Activated CD8-positive, alpha-beta memory T cell treated with anti-CD3 and anti-CD28 coated beads, Interleukin-2, amount 50 U/mL, for 48 hours (primary cell): ENCODE measurements around the gene KCNMA1.

ENCODE experiments used
- DNase-seq: peaks from one replicate; pipeline ENCODE4 v3.0.0-alpha.2; 2020

The KCNMA1 gene

DNA sequence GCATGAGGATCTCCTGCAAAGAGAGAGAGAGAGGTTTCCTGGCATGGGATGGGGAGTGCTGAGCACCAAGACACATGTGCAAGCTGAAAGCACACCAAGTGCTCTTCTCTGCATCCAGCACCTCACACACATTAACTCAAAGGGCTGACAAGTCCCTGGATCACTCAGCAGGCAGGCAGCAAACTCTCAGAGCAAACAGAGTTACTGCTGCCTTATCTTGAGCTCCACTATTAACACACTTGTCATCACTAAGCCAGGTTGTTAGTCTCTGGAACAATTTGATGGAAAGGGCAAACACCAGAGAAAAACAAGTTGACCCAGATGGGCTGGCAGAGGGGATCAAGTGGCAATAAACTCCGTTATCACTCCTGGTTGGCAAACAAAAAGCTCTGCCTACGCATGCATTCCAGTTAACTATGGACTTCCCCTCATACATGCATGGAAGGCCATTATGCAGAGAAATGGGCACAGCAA, 349.9 kb downstream of the KCNMA1 start:
- no peak for DNase-seq

DNA sequence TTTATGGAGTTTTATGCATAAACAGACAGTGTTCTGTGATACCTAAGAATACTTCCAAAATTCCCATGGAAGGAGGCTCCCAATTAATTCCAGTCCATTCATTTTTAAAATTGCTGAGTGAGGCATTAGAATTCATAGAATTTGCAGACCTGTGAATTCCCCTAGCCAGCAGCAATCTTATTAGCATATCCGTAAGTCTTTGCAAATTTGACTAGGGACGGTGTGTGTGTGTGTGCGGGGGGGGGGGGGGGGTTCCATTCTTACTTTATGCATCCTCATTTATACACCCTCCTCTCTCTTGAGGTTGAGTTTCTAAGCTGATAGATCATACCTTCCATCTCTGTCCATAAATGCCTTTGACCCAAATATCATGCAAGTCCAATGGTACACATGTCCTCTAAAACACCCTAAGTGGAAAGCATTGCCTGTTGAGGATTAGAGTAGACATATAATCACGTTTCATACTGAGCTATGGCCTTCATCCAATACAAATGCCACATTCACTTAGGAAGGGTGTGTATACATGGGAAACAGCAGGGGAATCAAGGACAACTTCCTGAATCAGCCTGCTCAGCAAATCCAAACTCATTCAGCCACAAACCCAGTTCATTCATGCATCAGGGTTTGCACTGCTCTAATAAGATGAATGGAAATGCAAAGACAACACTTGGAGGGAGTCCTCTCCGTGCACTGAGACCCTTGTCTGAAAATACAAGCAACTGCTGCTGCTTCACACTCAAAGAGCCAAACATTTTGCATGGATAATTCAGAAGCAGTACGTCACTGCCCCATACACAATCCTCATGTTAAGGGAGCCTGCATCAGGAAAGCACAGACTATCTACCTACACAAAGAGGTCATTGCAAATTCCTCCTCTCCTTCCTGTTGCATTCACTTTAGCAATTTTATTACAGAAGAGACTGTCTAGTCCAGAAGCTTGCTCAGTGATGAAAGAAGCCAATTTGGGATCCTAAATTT, 350.8 kb downstream of the KCNMA1 start:
- no peak for DNase-seq

DNA sequence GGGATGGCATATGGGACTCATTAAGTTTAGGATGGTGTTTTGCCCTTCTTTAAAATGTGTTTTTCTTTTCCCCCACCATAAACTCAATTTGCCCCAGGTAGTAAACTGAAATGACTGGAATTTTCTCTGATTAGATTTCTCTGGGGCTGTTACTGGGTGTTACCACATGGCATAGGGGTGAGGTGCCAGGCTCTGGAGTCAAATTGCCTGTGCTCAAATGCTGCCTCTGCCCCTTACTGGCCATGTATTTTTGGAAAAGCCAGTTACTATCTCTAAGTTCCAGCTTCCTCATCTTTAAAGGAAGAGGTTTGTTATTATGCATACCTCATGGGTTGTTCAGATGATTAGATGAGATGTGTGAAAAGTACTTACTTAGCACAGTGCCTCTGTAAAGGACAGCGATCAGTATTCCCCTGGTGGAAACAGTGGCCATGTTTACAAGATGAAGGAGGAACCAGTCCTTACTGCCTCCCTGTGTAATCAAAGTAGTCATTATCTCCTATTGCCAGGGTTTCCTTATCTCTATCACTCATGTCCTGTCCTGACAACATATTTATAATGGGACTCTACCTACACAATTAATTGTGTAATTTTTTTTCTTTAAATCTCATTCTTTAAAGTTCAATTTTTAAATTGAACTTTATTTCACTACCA, 352.0 kb downstream of the KCNMA1 start:
- no peak for DNase-seq

DNA sequence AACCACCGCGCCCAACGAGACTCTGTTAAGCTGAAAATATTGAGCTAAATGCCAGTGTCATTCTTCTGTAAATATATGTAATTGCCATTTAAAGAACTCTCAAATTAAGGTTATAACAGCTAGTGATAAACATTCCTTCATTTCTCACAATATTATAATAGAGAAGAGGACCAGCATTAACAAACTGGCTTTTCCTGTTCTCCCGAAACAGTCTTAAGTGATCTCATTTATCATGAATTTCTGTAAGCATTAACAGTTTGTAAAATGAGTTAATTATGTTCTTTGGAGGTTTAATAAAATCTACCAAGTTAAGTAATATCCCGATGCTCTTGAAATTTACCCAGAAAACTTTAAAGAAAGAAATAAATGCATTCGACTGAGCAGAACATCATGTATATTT, 352.8 kb downstream of the KCNMA1 start:
- no peak for DNase-seq

DNA sequence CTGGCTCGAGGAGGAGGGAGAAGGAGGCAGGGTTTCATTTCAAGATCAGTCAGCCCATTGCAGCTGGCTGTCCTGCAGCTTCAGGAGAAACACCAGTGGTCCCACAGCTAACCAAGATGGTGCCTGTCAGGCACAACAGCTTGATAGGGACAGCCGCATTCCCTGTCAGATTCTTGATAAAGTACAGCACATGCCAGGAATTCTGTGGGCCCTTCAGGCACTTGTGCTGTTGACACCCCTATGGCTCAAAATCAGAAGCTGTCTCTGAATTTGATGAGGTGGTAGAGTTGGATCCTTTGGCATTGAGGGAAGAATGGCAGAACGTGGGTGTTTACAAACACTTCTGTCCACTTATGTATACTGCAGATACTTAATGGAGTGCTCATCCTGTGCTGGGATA, 354.3 kb downstream of the KCNMA1 start:
- no peak for DNase-seq

DNA sequence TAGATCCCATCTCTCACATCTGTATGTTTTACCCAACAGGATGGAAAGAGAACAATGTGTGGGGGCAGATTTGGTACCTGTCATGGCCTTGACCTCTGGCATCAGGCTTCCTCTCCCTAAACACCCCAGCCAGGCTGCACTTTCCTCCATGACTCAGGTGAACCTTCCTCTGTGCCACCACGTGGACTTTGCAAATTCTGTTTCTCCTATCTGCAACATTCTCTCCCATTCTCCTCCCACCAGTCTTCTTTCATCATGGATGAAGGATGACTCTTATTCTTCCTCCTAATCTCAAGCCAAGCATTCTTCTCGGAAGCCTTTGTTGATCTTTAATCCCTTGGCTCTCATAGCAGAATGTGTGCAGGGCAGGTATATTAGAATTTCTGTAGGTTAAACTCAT, 355.4 kb downstream of the KCNMA1 start:
- DNase-seq: no peak

DNA sequence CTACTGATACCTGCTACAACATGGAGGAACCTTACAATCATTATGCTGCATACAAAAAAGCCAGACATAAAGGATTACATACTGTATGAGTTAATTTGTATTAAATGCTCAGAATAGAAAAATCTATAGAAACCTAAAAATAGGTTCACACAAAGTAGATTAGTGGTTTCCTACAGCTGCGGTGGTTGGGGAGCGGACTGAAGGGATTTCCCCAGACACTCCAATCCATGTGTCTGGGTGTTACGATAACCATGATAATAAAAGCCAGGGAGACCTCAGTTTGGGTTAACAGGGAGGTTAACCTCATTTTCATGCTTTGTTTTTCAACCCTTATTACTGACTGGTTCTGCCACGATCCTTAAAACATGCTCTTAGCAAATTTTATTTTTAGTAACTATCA, 355.9 kb downstream of the KCNMA1 start:
- DNase-seq: no peak

DNA sequence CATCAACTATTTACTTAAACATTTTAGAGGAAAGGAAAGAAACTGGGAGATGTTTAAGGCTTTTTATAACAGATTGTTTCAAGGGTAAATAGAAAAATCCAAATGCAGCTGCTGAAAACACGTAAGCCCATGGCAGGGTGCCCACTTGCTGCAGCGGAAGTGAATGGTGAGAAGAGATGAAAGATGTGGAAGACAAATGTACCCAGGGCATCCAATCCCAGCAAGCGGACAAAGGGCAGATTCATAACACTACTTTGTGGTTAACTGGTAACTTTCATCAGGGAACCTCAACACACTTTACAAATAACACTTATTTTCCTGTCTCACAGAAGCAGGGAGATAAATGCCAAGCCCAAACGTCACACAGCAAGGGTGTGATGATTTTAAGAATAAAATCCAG, 358.4 kb downstream of the KCNMA1 start:
- DNase-seq: no peak

DNA sequence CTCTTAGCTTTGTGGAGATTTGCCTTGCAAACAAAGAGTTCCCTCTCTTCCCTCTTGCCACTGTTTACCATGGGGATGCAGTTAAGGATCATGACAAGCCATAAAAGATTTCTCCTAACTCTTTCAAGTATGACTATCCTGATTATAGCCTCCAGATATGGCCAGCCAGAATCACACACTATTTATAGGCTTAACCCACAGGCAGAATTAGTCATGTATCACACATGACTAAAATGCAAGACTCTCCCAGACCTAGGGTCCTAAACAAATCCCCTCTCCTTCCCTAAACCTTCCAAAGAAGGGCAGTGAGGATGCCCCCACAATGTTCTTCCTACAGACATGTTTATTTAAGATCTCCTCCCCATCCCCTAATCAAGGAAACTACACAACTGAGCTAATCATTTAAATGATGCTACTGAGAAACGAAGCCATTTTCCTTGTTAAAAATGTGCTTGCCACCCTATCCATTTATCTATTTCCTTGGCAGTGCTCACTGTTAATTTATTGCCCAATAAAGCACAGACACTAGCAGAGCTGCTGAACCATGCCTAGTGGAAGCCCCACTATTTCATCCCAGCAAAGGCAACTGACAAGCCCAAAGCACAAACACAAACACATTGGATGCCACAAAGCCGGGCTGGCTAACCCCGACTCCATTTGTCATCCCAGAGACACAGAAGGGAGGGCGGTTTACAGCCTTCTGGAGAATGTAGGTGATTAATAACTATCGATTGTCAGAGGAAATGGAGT, 363.4 kb downstream of the KCNMA1 start:
- DNase-seq: no peak

DNA sequence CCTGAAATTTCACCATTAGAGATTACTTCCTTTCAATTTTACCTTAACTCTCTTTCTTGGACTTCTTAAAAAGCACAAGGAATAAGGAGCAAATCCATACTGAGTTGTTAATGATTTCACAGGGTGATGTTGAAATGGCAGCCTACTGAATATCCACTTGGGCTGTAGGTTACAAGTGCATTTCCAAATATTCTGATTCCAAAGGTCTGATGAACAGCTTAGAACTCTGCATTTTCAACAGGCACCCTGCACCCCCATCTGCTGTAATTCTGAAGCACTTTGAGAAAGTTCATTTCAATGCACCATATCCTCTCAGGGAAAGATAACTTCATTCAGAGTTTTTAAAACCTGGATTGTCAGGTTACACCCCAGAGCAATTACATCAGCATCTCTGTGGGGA, 368.4 kb downstream of the KCNMA1 start:
- DNase-seq: no peak

DNA sequence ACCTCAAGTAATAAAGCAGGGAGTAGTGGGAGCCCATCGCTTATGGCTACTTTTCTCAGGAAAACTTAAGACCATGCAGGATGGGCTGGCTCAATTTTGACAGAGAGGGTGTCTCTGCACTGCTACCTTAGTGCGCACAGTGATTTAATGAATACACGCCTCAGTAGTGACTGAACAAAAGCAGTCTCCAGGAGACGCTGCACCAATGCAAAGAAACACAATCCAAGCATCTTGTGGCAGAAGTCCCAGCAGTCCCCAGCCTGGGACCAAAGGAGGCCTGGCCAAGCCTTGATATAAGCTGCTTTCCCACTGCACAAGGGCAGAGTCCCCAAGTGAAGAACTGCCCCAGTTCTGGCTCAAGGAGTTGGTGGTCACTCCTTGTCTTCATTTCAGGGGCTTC, 368.9 kb downstream of the KCNMA1 start:
- no peak for DNase-seq

DNA sequence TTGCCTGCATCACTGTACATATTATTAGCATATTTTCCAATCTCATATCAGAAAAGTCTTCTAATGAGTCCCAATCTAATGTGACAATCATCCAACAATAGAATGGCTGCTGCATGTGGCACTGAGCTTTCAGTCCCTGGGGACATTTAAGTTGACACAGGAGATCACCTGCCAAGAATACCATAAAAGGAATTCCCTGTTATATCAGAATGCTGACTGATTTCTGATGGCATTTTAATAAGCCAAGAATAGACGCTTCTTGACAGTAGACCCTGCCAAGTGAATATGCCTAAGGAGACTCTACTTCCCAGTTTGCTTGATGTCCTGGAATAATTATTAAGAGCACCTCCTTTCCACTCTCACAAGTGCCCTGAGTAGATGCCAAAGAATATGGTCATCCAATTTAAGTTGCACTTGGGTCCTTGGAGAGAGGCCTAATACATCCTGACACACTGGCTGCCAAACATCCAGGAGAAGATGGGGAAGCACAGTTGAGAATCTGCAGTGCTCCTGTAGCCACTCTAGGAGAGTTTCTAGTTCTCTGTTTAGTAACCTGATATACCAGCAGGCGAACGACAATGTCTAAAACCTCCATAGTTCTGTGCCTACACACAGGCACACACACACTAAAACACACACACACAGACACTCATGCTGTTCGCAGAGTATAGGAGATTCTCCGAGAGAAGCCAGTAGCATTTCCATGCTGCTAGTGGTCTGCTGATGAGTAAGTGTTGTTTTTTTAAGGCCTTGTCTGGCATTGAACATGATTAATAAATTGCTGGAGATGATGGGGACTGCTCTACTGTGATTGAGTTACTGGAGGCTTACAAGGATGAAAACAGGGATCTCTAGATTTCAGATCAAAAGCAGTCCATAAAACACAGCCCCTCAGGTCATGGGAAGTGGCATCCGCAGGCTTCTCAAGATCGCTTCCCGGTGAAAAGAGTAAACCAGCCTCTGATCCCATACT, 369.6 kb downstream of the KCNMA1 start:
- no peak for DNase-seq

DNA sequence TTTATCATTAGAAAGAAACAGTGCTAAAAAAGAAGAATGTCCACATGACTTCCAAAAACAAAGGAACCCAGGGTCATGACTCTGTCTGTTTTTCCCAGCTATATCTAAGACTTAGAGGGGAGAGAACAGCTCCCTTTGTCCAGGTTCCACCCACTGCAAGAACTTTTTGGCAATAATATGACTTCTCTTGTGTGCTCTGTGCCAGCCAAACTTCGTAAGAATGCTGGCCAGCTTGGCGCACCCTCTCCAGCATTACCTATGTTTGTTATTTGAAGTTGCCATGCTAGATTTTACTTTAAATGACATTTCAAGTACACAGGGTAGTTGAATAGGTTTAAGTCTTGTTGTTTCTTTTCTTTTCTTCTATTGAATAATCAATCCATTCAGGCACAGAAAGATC, 371.4 kb downstream of the KCNMA1 start:
- no peak for DNase-seq

DNA sequence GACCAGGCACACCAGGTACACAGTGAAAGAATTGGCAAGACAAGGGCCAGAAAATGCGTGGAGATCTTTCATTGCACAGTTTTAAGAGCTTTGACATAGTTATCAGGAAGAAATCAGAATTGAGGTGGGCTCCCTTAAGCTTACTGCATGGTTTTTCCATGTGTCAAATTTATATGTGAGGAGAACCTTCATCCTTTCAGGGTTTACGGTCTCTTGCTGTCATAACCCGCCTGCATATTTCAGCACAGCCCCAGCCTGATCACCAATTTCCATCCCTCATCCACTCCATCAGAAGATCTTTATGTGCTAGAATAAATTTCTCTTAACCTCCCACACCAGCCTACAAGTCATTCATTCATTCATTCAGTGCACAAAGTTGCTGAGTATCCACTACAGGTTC, 373.1 kb downstream of the KCNMA1 start:
- no peak for DNase-seq

DNA sequence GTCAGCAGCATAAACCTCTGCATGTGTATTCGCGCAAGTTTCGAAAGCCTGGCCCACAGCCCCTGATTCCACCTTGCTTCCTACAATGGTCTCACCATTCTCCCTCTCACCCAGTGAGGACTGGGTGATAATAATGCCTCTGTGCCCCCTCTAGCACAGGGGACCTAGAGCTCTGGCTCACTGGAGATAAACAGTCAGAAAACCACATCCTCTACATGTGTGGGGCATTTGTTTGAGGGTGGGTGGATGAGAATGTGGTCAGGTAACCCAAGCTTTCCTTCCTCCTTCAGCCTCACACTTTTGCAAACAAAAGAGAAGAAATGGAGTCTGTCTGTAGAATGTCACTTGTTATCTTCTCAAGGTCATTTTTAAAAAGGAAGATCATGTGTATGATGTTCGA, 373.5 kb downstream of the KCNMA1 start:
- DNase-seq: no peak

DNA sequence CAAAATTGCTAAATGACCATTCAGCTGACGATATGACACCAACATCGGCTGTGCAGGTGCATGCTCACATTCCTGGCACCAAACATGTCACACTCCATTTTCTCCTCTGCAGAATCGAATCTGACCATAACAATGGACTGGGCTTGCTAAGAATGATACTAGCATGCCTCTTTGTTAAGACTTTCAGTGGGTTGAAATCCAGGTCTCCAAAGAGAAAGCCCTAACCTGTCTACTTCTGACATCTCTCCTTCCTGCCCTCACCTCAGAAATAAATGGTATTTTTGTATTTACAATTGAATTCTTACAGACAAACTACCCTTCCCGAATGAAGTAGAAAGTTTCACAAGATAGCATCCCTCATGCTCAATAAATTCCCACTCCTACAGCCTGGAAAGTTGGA, 373.9 kb downstream of the KCNMA1 start:
- DNase-seq: no peak

DNA sequence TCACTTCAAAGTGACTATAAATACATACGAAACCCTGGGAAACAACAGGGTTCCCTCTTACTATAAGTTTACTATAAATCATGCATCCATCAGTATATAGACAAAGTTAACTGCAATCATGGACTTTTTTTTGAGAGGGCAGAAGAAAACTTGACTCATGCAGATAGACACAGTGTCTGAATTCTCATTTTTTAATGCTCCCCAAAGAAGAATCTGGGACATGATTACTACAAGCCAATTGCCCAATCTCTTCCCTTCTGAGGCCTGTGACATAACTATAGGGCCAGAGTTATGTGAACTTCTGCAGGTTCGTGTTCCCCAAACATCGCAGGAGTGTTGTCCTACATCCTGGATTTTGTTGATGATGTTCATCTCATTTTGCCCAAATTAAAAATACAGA, 376.5 kb downstream of the KCNMA1 start:
- DNase-seq: no peak

DNA sequence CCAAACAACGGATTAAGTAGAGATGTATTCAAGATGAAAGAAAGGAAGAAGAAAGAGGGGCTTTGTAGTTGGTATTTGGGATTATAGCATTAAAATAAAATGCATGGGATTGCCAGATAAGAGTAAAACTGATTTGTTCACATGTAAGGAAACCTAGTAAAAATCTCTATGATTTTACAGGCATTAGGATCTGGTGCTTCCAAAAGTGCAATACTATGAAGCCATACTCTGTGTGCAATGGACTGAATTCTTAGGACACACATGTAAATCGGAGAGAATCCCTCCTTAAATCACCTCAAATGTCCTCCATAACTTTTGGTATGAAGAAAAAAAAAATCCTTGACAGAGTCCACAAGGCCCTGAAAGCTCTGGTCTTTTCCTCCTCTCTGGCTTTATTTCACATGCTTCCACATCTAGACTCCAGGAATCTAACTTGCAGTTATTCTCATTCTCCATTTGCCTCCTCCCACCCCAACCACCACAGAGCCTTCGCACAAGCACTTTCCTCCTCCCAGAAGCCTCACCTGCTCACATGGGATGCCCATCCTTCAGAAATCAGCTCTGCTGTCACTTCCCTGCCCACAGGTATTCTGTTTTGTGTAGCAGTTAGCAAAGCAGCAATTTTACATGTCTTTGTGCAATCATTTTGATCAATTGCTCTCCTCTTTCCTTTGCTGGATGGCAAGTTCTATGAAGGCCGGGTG, 378.3 kb downstream of the KCNMA1 start:
- DNase-seq: no peak

DNA sequence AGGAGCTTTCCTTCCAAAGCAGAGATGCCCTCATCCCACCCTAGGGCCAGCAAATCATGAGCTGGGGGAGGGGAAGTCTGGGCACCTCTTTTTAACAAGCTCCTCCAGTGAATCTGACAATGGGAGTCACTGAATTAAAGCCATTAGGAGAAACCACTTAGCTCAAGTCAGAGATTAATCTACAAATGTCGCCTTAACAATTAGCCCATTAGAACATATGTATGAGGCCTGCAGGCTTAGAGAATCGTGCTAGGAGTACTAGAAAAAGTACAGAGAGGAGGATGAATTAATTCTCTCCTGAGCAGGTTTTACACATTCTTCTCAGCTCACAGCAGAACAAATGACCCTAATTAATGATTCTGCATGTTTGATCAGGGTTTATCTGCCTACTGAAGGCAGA, 381.3 kb downstream of the KCNMA1 start:
- DNase-seq: no peak

DNA sequence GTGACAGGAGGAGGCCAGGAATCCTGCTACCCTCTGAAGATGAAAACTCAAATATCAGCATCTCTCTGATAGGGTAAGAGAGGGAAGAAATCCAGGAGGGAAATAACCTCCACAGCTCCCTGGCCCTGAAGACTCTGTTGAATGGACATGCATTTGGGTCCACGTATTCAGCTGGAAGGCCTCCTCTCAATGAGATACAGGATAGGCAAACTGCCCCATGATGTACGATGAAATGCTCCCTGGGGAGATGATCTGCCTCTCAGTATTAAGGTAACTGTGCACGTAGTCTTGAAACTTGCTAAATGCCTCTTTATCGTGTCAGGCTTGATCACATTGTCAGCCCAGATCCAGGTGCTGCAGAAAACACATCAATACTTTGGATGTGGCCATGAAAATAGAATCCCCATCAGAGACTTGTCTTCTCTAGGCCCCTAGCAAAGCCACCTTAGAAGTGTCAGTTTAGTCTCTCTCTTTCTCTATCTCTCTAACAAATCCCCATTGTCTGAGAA, 384.0 kb downstream of the KCNMA1 start:
- no peak for DNase-seq

DNA sequence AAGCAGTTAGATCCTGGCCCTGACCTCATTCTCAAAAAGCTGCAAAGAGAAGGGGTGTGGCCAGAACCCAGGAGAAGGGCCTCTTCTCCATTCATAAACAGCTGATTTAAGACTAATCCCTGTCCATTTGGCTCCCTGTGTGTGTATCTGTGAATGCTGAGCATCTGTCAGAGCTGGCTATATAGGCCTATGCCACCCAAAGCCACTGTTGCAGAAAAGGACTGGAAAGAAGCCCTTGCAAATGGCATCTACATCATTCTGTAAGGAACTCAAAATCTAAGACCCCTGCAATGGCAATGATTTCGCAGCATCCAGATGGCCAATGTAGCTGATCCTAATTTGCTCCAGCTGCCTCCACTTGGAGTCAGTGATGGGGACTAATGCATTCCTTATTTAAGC, 384.5 kb downstream of the KCNMA1 start:
- DNase-seq: no peak
